ENCODE measurements around the gene VASH2.
"Not testable (repeated sequence)": the region's sequence is repeated elsewhere in the genome, so short reads cannot be mapped to it uniquely, and the experiment has no call there.

VASH2 gene

DNA sequence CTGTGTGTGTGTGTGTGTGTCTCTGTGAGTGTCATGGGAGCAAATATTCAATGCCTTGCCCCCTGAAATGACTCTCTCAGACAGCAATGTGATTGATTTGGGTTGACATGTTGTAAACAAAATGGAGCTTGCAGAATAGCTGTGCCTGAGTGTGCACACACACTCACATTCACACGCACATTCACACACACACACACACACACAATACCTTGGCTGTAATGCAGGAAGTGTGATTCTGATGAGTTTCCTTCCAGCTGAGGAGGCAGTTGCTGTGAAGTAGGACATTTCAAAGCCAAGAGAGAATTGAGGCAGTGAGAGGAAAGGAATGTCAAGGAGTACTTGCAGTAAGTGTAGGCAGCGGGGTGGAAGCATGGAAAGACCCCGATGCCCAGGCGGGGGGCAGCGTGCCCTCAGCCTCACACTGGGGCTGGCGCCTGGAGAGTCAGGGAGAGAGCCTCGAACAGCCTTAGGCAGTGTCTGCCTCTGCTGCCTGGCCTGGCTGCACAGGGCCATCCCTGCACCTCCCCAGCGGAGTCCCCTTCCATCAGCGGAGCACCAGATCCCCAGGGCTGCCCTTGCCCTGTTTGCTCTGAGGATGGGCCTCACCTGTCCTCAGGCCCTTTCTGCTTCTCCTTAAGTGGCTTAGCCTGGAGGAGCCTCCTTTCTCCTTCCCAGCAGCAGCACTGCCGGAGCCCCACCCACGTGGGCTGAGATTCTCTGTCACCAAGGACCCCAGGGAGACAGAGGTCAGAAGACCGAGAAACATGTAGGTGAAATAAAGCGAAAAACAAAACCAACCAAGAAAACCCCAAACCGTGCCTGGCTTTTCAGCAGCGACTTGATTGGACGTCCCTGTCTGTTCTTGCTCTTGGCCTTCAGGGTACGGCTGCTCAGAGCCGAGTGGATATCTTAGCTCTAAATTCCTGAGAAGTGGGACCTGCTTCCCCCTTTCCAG is 9.2 kb downstream of the VASH2 start:
- DNase-seq, result no peak

- DNase-seq, result no peak
Observed at GRCh38 chr1:212960932-212961331, 10.6 kb downstream of the VASH2 start.

GRCh38 chr1:212962509-212962908 is 12.2 kb downstream of the VASH2 start:
- no peak for DNase-seq

- DNase-seq, result no peak
Observed at GRCh38 chr1:212964102-212964501, 13.8 kb downstream of the VASH2 start.

GRCh38 chr1:212964993-212965392 is 14.7 kb downstream of the VASH2 start:
- DNase-seq, result not testable (repeated sequence)

- DNase-seq, result no peak
Observed at GRCh38 chr1:212966616-212967015, 16.3 kb downstream of the VASH2 start.

DNA sequence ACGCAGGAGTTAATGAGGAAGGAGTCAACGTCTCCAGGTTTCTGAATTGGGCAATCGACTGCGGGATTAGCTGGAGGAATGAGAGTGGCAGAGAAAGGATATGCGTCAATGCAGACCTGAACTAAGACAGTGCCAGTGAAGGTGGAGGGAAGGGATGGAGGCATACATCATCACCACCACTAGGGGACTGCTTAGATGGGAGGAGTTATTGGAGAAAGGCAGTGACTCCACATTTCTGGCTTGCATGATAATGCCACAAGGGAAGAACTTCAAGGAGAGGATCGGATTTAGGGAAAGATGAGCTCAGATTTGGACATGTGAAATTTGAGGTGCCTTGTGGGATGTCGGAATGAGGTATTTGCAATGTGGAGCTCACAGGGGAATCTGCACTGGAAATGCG is 17.5 kb downstream of the VASH2 start:
- DNase-seq, result no peak

- DNase-seq, result no peak
Observed at GRCh38 chr1:212968368-212968863, 18.1 kb downstream of the VASH2 start.

DNA sequence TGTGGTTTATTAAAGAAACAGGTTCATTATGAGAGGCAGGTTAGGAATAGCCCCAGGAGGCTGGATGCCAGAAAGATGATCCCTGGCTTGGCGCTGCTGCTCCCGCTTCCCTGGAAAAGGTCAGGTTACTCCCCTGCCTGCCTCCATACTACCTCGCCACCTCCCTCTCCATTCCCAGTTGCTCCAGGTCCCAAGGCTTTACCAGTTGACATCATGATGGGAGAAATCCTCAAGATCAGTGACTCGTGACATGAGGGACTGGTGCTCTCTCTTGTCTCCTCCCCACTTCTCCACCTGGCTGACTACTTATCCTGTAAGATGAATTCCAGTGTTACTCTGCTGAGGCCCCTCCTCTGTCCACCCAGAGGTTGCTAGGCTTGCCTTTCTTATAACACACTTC is 19.7 kb downstream of the VASH2 start:
- DNase-seq, result no peak

DNA sequence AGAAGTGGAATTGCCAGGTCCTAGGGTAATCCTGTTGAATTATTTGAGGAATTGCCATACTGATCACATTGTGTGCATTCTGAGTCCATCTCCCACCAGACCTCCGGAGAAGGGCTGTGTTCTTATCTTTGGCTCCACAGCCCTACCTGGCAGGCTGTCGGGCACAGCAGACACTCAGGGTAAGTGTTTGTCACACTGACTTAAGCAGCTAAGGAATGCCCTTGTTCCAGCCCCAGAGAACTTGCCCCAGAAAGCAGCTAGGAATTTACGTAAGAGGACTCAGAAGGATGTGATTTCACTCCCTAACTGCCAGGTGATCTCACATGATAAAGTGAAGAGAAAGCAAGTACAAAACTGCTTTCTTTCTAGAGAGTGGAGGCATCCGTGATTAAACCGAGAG is 21.0 kb downstream of the VASH2 start:
- no peak for DNase-seq

- DNase-seq, result no peak
Observed at GRCh38 chr1:212973426-212973825, 23.1 kb downstream of the VASH2 start.

- no peak for DNase-seq
Observed at GRCh38 chr1:212973899-212974298, 23.6 kb downstream of the VASH2 start.

DNA sequence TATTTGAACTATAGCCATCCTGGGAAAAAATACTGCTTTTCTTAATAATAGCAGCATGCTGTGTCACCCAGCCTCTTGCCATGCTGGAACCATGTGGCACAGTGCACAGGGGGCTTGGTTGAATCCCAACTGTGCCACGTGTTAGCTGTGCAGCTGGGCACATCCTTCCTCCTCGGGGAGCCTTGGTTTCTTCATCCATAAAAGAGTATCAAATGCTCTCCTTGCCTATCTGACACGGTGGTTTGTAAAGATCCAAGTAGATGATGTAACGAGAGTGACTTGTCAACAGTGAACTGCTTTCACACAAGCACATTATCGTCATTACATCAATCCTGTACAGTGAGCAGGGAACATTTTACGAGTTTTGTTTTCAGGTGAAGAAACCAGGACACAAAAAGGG is 24.4 kb downstream of the VASH2 start:
- no peak for DNase-seq

GRCh38 chr1:212975111-212975918 is 25.0 kb downstream of the VASH2 start:
- no peak for DNase-seq

- DNase-seq, result no peak
Observed at GRCh38 chr1:212976586-212976985, 26.2 kb downstream of the VASH2 start.

DNA sequence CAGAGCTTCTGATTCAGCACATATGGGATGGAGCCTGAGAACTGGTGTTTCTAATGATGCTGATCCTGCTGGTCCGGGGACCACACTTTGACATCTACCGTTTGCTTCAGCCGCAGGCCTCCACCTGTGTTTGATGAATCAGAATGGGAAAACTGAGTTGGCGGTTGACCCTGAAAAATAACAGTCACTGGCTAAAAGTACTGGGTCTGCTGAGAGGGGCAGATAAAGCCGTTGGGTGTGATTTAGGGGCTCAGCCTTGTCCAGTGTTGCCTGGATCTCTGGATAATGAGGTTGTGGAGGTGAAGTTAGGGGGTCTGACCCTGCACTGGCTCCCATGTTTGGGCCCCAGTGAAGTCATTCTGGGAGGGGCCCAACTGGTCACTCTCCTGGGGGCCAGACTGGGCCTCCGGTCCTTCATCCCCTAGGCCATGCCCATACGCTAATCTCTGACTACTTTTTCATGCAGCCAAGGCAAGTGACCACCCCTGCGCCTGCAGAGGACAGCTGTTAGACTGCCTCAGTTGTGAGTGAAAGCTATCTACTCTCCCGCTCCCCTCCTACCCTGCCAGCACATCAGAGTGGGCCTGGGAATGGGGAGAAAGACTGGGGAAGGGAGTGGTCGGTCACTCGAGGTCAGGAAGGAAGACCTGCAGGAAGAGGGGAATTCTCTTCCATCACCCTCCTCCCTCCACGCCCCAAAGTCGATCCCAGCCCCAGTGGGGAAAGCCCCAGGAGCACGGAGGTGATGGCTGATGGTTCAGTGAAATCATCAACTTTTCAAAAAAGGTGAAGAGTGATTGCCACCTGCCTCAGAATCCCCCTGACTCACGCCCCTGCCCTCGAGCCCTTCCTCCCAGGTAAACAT is 27.7 kb downstream of the VASH2 start:
- no peak for DNase-seq

DNA sequence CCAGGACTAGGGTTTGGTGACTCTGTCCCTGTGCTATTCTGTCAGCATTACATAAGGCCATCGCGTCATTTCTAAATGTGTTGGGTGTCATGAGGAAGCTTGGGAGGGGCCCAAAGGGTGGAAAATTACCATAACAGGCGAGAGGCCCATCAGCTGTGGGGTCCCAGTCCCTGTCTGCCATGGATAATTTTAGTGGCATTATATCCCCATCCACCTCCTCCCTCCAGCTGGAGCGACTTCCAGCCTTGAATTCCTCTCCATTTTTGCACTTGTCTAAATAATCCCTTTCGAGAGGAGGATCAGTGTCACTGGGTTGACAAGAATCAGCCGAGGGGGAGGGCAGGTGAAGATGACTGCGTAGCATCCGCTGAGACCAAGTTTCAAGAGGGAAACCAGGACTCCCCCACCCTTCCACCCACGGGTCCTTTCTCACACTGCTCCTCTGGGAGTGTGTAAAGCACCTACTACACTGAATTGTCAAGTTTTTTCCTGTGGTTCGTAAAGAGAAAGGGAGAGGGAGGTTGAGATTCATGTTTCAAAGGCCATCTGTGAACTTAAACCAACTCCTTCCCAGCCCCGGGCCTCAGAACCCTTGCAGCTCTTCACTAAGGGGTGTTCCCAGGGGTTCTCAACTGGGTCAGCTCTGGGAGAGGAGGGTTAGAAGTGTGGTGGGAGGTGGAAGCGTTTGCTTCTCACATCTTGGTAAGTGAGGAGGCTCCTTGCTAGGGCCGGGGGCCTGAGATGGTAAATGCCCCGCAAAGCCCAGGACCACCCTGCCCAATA is 29.2 kb downstream of the VASH2 start:
- no peak for DNase-seq

DNA sequence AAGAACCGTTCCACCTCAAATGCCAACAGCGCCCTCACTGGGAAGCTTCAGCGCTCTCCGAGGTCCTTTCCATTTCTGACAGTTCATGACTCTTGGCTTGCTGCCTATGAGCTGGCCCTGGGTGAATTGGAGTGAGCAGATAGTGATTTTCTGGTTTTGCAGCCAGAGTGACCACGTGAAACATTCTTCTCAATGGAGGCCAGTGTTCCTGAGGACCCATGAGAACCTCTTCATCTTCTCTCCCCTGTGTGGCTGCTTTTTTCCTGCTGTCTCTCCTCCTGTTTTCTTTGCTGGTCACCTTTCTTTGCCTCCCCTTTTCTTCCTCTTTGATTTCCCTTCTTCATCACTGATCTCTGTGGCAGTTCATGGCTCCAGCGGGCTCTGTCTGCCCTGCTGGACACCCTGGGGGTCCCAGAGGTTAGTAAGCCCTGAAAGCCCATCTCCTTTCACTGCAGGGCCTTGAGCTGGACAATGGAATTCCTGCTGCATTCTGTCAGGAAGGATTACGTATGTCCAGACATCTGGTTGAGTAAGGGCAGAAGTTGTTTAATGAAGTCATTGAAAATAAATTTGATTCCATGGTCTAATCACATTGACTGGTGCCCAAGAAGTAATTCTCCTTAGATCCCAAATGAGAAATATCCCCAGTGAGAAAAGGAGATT is 29.9 kb downstream of the VASH2 start:
- DNase-seq, result no peak

- no peak for DNase-seq
Observed at GRCh38 chr1:212981025-212981495, 30.7 kb downstream of the VASH2 start.

DNA sequence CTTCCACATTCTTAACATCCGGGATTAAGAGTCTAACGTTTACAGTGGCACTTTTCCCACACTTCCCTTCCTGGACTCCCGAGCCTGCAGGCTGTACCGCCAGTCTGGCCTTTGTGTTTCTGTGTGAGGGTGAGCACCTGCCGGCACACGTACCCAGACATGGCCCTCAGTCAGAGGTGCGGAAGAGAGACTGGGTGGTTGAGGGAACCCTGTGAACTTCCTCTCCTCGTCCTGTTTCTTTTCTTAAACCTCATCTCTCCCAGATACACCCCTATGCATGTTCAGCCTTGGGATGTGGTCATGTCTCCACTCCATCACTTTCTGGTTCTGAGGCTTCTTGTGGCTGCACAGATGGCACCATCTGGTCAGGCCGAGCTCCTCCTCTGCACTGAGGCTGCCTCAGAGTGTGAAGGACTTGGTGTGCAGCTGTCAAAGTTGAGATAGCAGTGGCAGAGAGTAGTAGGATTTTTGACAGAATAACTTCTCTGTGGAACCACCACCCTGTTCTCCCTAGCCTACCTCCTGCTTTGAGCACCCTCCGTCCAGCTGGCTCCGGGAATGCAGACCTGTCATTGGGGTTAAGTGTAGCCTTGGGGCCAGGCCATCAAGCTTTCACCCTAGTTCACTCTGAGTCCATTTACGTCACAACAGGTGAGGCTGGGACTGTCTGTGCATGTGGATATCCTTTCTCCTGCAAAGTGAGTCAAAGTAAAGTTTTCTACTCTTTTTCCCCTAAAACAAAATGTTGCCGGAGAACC is 31.4 kb downstream of the VASH2 start:
- DNase-seq, result no peak
